WTC11 (cell line): ENCODE results near the gene RC3H1. TPM values are rescaled to one million over a fixed set of nuclear protein-coding genes. Genes with fewer than 3 reads are reported as not detected.

ENCODE experiments used
- ATAC-seq: fragments of 200-7000 bp; cut with Tn5 transposase; 2 replicates; pipeline ENCODE4 v1.10.0; 2021; ENCODE audit warnings: mild to moderate bottlenecking, moderate library complexity
- CTCF ChIA-PET: fragments of 300-600 bp; sonication (Branson Sonifier 250); formaldehyde crosslinking; loops from one replicate; lab custom pipeline; 2021; ENCODE audit warnings: antibody characterized with exemption; lab: Charles Lee
- POLR2A ChIA-PET: fragments of 350-600 bp; sonication (Branson Sonifier 250); formaldehyde crosslinking; loops from one replicate; lab custom pipeline; 2021; ENCODE audit warnings: antibody characterized with exemption; lab: Charles Lee
- DNase-seq: peaks from one replicate; pipeline ENCODE4 v3.0.0; 2021; ENCODE audit warnings: low spot score
- H3K27ac Mint-ChIP-seq: 2 replicates; pipeline ENCODE4 v1.8.0; 2021; ENCODE audit warnings: mixed read lengths
- H3K27me3 Mint-ChIP-seq: 2 replicates; pipeline ENCODE4 v1.8.0; 2021; ENCODE audit warnings: low read depth, mild to moderate bottlenecking, moderate library complexity, mixed read lengths
- H3K36me3 Mint-ChIP-seq: 2 replicates; pipeline ENCODE4 v1.8.0; 2021; ENCODE audit warnings: mixed read lengths
- H3K4me1 Mint-ChIP-seq: 2 replicates; pipeline ENCODE4 v1.8.0; 2022; ENCODE audit warnings: mixed read lengths
- H3K4me3 Mint-ChIP-seq: 2 replicates; pipeline ENCODE4 v1.8.0; 2021; ENCODE audit warnings: mild to moderate bottlenecking, moderate library complexity, mixed read lengths
- H3K9me3 Mint-ChIP-seq: 2 replicates; pipeline ENCODE4 v1.8.0; 2021; ENCODE audit warnings: mixed read lengths
- ATF3 ChIP-seq: sonication (generic); formaldehyde crosslinking; conservative IDR thresholded peaks from 2 replicates; pipeline ENCODE4 v1.8.1; 2022; ENCODE audit warnings: mild to moderate bottlenecking, missing genetic modification reagents
- CBFB ChIP-seq: sonication (generic); formaldehyde crosslinking; IDR thresholded peaks from 2 replicates; pipeline ENCODE4 v1.8.1; 2022; ENCODE audit warnings: mild to moderate bottlenecking, low read depth, missing genetic modification reagents
- CDX4 ChIP-seq: fragments of 250-450 bp; sonication (Bioruptor Pico); IDR thresholded peaks from 2 replicates; pipeline ENCODE4 v1.9.0; 2021; ENCODE audit warnings: moderate library complexity, mild to moderate bottlenecking, inconsistent platforms, borderline replicate concordance
- E2F1 ChIP-seq: sonication (generic); formaldehyde crosslinking; IDR thresholded peaks from 2 replicates; pipeline ENCODE4 v1.8.0; 2022; ENCODE audit warnings: mild to moderate bottlenecking, missing genetic modification reagents
- ESRRA ChIP-seq: sonication (generic); formaldehyde crosslinking; IDR thresholded peaks from 2 replicates; pipeline ENCODE4 v1.8.1; 2022; ENCODE audit warnings: mild to moderate bottlenecking, missing genetic modification reagents, borderline replicate concordance
- FOXK1 ChIP-seq: sonication (generic); formaldehyde crosslinking; IDR thresholded peaks from 2 replicates; pipeline ENCODE4 v1.8.0; 2022; ENCODE audit warnings: mild to moderate bottlenecking, moderate library complexity, missing genetic modification reagents
- GABPB1 ChIP-seq: sonication (generic); formaldehyde crosslinking; IDR thresholded peaks from 2 replicates; pipeline ENCODE4 v1.8.1; 2023; ENCODE audit warnings: mild to moderate bottlenecking, missing genetic modification reagents
- IRF2 ChIP-seq: sonication (generic); formaldehyde crosslinking; IDR thresholded peaks from 2 replicates; pipeline ENCODE4 v1.8.0; 2022; ENCODE audit warnings: low read depth, missing genetic modification reagents, borderline replicate concordance
- KAT7 ChIP-seq: sonication (generic); formaldehyde crosslinking; IDR thresholded peaks from 2 replicates; pipeline ENCODE4 v1.8.1; 2023; ENCODE audit warnings: missing genetic modification reagents, mild to moderate bottlenecking, borderline replicate concordance
- NFE2L1 ChIP-seq: sonication (generic); formaldehyde crosslinking; IDR thresholded peaks from 2 replicates; pipeline ENCODE4 v1.8.1; 2023; ENCODE audit warnings: missing genetic modification reagents
- NR3C1 ChIP-seq: sonication (generic); formaldehyde crosslinking; conservative IDR thresholded peaks from 2 replicates; pipeline ENCODE4 v1.8.1; 2023; ENCODE audit warnings: low read depth, mild to moderate bottlenecking, missing genetic modification reagents
- PRRX2 ChIP-seq: fragments of 250-450 bp; sonication (Bioruptor Pico); IDR thresholded peaks from 2 replicates; pipeline ENCODE4 v1.8.0; 2021; ENCODE audit warnings: mild to moderate bottlenecking
- TEAD1 ChIP-seq: sonication (generic); formaldehyde crosslinking; IDR thresholded peaks from 2 replicates; pipeline ENCODE4 v1.8.0; 2022; ENCODE audit warnings: mild to moderate bottlenecking, missing genetic modification reagents
- ZNF317 ChIP-seq: sonication (generic); formaldehyde crosslinking; IDR thresholded peaks from 2 replicates; pipeline ENCODE4 v1.8.1; 2023; ENCODE audit warnings: low read depth, mild to moderate bottlenecking, moderate library complexity, missing genetic modification reagents, borderline replicate concordance
- ZNF671 ChIP-seq: fragments of 250-450 bp; sonication (Bioruptor Pico); IDR thresholded peaks from 2 replicates; pipeline ENCODE4 v1.8.0; 2021; ENCODE audit warnings: mild to moderate bottlenecking
- total RNA-seq: library from RNA; stranded (reverse); gene quantifications from 3 replicates; pipeline ENCODE4 v1.2.3, GENCODE V29; 2021
- TF ChIP-seq, protein P1 (sequence below): fragments of 250-450 bp; sonication (Bioruptor Pico); conservative IDR thresholded peaks from 2 replicates; pipeline ENCODE4 v1.9.0; 2021; ENCODE audit warnings: mild to moderate bottlenecking
- TF ChIP-seq, protein P2 (sequence below): fragments of 250-450 bp; sonication (Bioruptor Pico); IDR thresholded peaks from 2 replicates; pipeline ENCODE4 v1.9.0; 2021; ENCODE audit warnings: mild to moderate bottlenecking
- TF ChIP-seq, protein P3 (sequence below): fragments of 250-450 bp; sonication (Bioruptor Pico); IDR thresholded peaks from 2 replicates; pipeline ENCODE4 v2.1.2; 2022; ENCODE audit warnings: mild to moderate bottlenecking, moderate library complexity

Gene RC3H1
- total RNA-seq, 1 experiment from 2014 or later = 25.4 TPM

GRCh38 chr1:173917635-173918493 is 104.3 kb downstream of the RC3H1 start:
- no peaks in the 10 kb centered on the region for H3K4me1 Mint-ChIP-seq
- H3K36me3 Mint-ChIP-seq = no peaks in the 10 kb centered on the region
- no peaks in the 10 kb centered on the region for H3K27me3 Mint-ChIP-seq
- ChIA-PET POLR2A (no interaction called here), CTCF (interaction anchor here (1.0 kb wide), 1 partner anchor 89 kb away, joined by 3 read pairs; no protein-coding TSS in a partner anchor)
- no peak overlapping the region for H3K4me3 Mint-ChIP-seq
- H3K27ac Mint-ChIP-seq = no peak overlapping the region
- DNase-seq (no peak), ATAC-seq (no peak; the same call in 1 of the 2 replicates)
- TF ChIP-seq ATF3 (CRISPR knock-in tag) (no peak), CDX4 (CRISPR knock-in tag) (no peak), NFE2L1 (CRISPR knock-in tag) (no peak), TEAD1 (CRISPR knock-in tag) (no peak), ESRRA (no peak), ZNF317 (CRISPR knock-in tag) (no peak), NR3C1 (CRISPR knock-in tag) (no peak), KAT7 (CRISPR knock-in tag) (no peak), IRF2 (CRISPR knock-in tag) (no peak), ZNF671 (CRISPR knock-in tag) (no peak), FOXK1 (no peak)
- TF ChIP-seq, protein P1, sequence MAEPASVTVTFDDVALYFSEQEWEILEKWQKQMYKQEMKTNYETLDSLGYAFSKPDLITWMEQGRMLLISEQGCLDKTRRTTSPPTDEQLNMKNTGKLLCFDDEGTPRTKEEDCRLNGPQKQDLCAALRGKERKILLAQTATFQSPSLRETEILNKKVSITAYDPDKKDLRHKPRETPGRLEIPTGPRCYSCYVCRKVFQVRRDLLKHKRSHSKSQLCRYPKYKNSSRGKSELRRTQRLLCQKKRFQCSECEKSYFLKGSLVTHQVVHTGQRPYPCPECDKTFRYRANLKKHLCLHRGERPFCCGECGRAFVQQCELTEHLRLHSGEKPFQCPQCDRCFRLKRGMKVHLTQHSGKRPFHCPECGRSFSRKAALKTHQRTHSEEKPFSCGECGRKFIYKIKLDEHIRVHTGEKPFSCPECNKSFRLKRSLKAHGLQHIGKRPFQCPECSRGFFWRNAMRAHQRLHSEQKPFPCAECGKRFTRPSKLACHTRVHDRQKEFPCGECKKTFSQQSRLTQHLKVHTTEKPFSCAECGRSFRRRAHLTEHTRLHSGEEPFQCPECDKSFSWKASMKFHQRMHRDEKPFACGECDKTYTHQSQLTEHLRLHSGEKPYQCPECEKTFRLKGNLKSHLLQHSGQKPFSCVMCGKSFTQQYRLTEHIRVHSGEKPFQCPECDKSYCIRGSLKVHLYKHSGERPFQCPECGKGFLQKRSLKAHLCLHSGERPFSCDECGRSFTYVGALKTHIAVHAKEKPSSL (CRISPR knock-in tag) = no peak
- TF ChIP-seq, protein P2, sequence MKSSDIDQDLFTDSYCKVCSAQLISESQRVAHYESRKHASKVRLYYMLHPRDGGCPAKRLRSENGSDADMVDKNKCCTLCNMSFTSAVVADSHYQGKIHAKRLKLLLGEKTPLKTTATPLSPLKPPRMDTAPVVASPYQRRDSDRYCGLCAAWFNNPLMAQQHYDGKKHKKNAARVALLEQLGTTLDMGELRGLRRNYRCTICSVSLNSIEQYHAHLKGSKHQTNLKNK (CRISPR knock-in tag) = no peak
- TF ChIP-seq, protein P3, sequence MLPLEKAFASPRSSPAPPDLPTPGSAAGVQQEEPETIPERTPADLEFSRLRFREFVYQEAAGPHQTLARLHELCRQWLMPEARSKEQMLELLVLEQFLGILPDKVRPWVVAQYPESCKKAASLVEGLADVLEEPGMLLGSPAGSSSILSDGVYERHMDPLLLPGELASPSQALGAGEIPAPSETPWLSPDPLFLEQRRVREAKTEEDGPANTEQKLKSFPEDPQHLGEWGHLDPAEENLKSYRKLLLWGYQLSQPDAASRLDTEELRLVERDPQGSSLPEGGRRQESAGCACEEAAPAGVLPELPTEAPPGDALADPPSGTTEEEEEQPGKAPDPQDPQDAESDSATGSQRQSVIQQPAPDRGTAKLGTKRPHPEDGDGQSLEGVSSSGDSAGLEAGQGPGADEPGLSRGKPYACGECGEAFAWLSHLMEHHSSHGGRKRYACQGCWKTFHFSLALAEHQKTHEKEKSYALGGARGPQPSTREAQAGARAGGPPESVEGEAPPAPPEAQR (CRISPR knock-in tag) = no peak
- no peaks in the 10 kb centered on the region for H3K9me3 Mint-ChIP-seq

- Mint-ChIP-seq H3K27me3 (no peaks in the 10 kb centered on the region), H3K4me1 (no peaks in the 10 kb centered on the region), H3K36me3 (no peaks in the 10 kb centered on the region), H3K4me3 (no peak within 1 kb of the TSS), H3K9me3 (no peaks in the 10 kb centered on the region)
- DNase-seq = no peak
- CTCF ChIA-PET = no interaction called here
- peak; percentile 43; the same call in 1 of the 2 replicates for TF ChIP-seq GABPB1 (CRISPR knock-in tag)
- TF ChIP-seq PRRX2 (CRISPR knock-in tag) = no peak
- TF ChIP-seq E2F1 (CRISPR knock-in tag) = no peak
- no peak for TF ChIP-seq CBFB
- TF ChIP-seq, all 79 proteins: peak for 1
- POLR2A ChIA-PET = no interaction called here
- peak within 1 kb of the TSS; percentile 52; the same call in 1 of the 2 replicates for H3K27ac Mint-ChIP-seq
- no peak for ATAC-seq
These were observed 105.0 kb downstream of the RC3H1 start, which contains the start of gene SERPINC1 for GRCh38 chr1:173917149-173917548. SERPINC1 (minus strand) TSS chr1:173917327; CDS start chr1:173917259, 68 bp downstream.
